HepG2 (cell line): ENCODE data around the gene FSCN2. TPM values are rescaled to one million over a fixed set of nuclear protein-coding genes. Genes with fewer than 3 reads are reported as not detected.

ENCODE experiments used
- ATAC-seq: fragments of 200-7000 bp; cut with Tn5 transposase; 3 replicates; pipeline ENCODE4 v1.9.1; 2020; ENCODE audit warnings: mild to moderate bottlenecking, moderate library complexity
- BruUV-seq: library from RNA; stranded (reverse); fragments of 400-500 nt; replicated peaks from 2 replicates; lab custom pipeline; 2021; lab: Mats Ljungman, UMichigan
- CTCF ChIA-PET: fragments of 300-600 bp; formaldehyde crosslinking; extraction: SDS; loops from one replicate; lab custom pipeline; 2021; ENCODE audit warnings: low total read pairs, inconsistent platforms, low intra/inter-chr PET ratio; lab: Yijun Ruan, JAX
- POLR2A ChIA-PET: fragments of 350-600 bp; sonication (Branson Sonifier 250); formaldehyde crosslinking; loops from one replicate; lab custom pipeline; 2020; ENCODE audit warnings: antibody characterized with exemption, inconsistent platforms; lab: Yijun Ruan, JAX
- DNase-seq: peaks from one replicate; pipeline ENCODE4 v3.0.0-alpha.2; 2015; ENCODE audit warnings: low spot score
- FAIRE-seq: peaks from 3 replicates; lab custom pipeline; 2011; peaks lifted over from hg19 to GRCh38; lab: Jason Lieb, UNC
- H2AFZ ChIP-seq: one replicate; pipeline ENCODE4 v1.6.1; 2011; ENCODE audit warnings: low read length, inconsistent platforms
- H3K27ac ChIP-seq: fragments of 300-600 bp; 3 replicates; pipeline ENCODE4 v1.8.0; 2011; ENCODE audit warnings: mixed run types, mild to moderate bottlenecking, mixed read lengths, low read length, inconsistent platforms; ENCODE audit not compliant: insufficient read depth; ENCODE audit errors: extremely low read length
- H3K27me3 ChIP-seq, 2 experiments: fragments of 200-600 bp in 1 of 2; 2 replicates in 1 of 2; 3 replicates in 1 of 2; pipeline versions ENCODE4 v1.6.0 to v1.8.0; 2011; ENCODE audit warnings: low read length in 2 of 2, mild to moderate bottlenecking in 2 of 2, moderate library complexity in 2 of 2, inconsistent platforms in 1 of 2; ENCODE audit not compliant: insufficient read depth in 2 of 2, control insufficient read depth in 1 of 2
- H3K36me3 ChIP-seq, 2 experiments: fragments of 200-600 bp in 1 of 2; replicated peaks in 1 of 2; 2 replicates in 1 of 2; 3 replicates in 1 of 2; pipeline versions ENCODE4 v1.5.1 to v1.8.0; 2011; ENCODE audit warnings: low read length in 2 of 2, inconsistent platforms in 1 of 2; ENCODE audit not compliant: insufficient read depth in 2 of 2, control insufficient read depth in 1 of 2
- H3K4me1 ChIP-seq: 2 replicates; pipeline ENCODE4 v1.5.1; 2012; ENCODE audit warnings: low read length, inconsistent platforms; ENCODE audit not compliant: insufficient read depth
- H3K4me2 ChIP-seq: 2 replicates; pipeline ENCODE4 v1.6.0; 2011; ENCODE audit warnings: low read depth, low read length, inconsistent platforms
- H3K4me3 ChIP-seq, 3 experiments: fragments of 200-600 bp in 1 of 3; sonication (generic), shearing (Covaris generic) in 1 of 3; replicated peaks in 1 of 3; 2 replicates each; pipeline ENCODE4 v1.5.1; 2011 to 2016; ENCODE audit warnings: low read length in 3 of 3, inconsistent platforms in 2 of 3, low read depth in 2 of 3, mild to moderate bottlenecking in 2 of 3, control low read depth in 1 of 3, mixed read lengths in 1 of 3; ENCODE audit not compliant: insufficient read depth in 1 of 3
- H3K79me2 ChIP-seq: one replicate; pipeline ENCODE4 v1.6.1; 2011; ENCODE audit warnings: low read length, inconsistent platforms; ENCODE audit not compliant: insufficient read depth
- H3K9ac ChIP-seq: 2 replicates; pipeline ENCODE4 v1.6.0; 2011; ENCODE audit warnings: mild to moderate bottlenecking, low read depth, low read length, inconsistent platforms; ENCODE audit not compliant: insufficient read depth
- H3K9me3 ChIP-seq: 2 replicates; pipeline ENCODE4 v1.5.1; 2012; ENCODE audit warnings: mild to moderate bottlenecking, low read length
- H4K20me1 ChIP-seq: 2 replicates; pipeline ENCODE4 v1.6.0; 2011; ENCODE audit warnings: inconsistent platforms, mild to moderate bottlenecking, low read length, moderate library complexity; ENCODE audit not compliant: insufficient read depth
- NR2C2 ChIP-seq: sonication (generic); formaldehyde crosslinking; IDR thresholded peaks from 2 replicates; pipeline ENCODE4 v1.4.0; 2020; ENCODE audit warnings: missing genetic modification reagents, mild to moderate bottlenecking, moderate library complexity, borderline replicate concordance
- ZBTB7B ChIP-seq: sonication (generic); formaldehyde crosslinking; IDR thresholded peaks from 2 replicates; pipeline ENCODE4 v1.4.0; 2020; ENCODE audit warnings: missing genetic modification reagents
- ZNF33A ChIP-seq: sonication (generic); formaldehyde crosslinking; IDR thresholded peaks from 2 replicates; pipeline ENCODE4 v1.5.1; 2020; ENCODE audit warnings: missing genetic modification reagents, mild to moderate bottlenecking, moderate library complexity, borderline replicate concordance
- ZNF432 ChIP-seq: sonication (generic); formaldehyde crosslinking; IDR thresholded peaks from 2 replicates; pipeline ENCODE4 v1.5.0; 2020; ENCODE audit warnings: missing genetic modification reagents, mild to moderate bottlenecking, borderline replicate concordance
- ZNF678 ChIP-seq: sonication (generic); formaldehyde crosslinking; IDR thresholded peaks from 2 replicates; pipeline ENCODE4 v1.4.0; 2020; ENCODE audit warnings: mild to moderate bottlenecking, missing genetic modification reagents
- WGBS: methylation state at CpG from one replicate; pipeline ENCODE4 v1.1.6; 2017; ENCODE audit warnings: low lambda C conversion rate; 5-methylcytosine and 5-hydroxymethylcytosine counted together
- in situ Hi-C: cut with HindIII; loops from 2 replicates; pipeline ENCODE4 v1.10.0; 2017; ENCODE audit warnings: low pct_unique_long_range_greater_than_20kb; ENCODE audit not compliant: extremely low pct_ligation_motif_present
- intact Hi-C: fragments of 100-400 bp; cut with micrococcal nuclease; formaldehyde crosslinking; loops from one replicate; pipeline ENCODE4 v1.10.0; 2022; ENCODE audit not compliant: unreplicated experiment
- polyA plus RNA-seq, 8 experiments: library from polyadenylated mRNA; depleted of rRNA in 3 of 8; stranded (reverse) in 7 of 8; unstranded in 1 of 8; fragments of >200 nt; fragmentation: Illumina TruSeq in 4 of 8; extraction: Trizol in 4 of 8; gene quantifications; 2 replicates each; pipeline versions ENCODE4 v1.2.1 to v1.2.3, GENCODE V29; 2011 to 2016; ENCODE audit warnings: low read depth in 4 of 8, missing spikeins in 1 of 8, mixed read lengths in 1 of 8; ENCODE audit not compliant: insufficient read depth in 1 of 8
- total RNA-seq, 5 experiments: library from RNA; depleted of rRNA; stranded (reverse); fragments of >200 nt; fragmentation: Illumina TruSeq; extraction: Trizol; gene quantifications; 2 replicates each; pipeline ENCODE4 v1.2.3, GENCODE V29; 2016; ENCODE audit warnings: low read depth in 1 of 5
- TF ChIP-seq, protein P1 (sequence below): sonication (generic); formaldehyde crosslinking; IDR thresholded peaks from 2 replicates; pipeline ENCODE4 v1.9.0; 2021; ENCODE audit warnings: mild to moderate bottlenecking, missing genetic modification reagents
- TF ChIP-seq, protein P2 (sequence below): sonication (generic); formaldehyde crosslinking; IDR thresholded peaks from 2 replicates; pipeline ENCODE4 v1.5.1; 2020; ENCODE audit warnings: mild to moderate bottlenecking, missing genetic modification reagents
- TF ChIP-seq, protein P3 (sequence below): sonication (generic); formaldehyde crosslinking; IDR thresholded peaks from 2 replicates; pipeline ENCODE4 v1.9.0; 2021; ENCODE audit warnings: missing genetic modification reagents, borderline replicate concordance
- TF ChIP-seq, protein P4 (sequence below): conservative IDR thresholded peaks from 2 replicates; pipeline ENCODE4 v1.6.1; 2018; ENCODE audit warnings: missing genetic modification reagents

The FSCN2 gene
- total and polyA plus RNA-seq, 2 of the 13 experiments (the other 11 are each of a cell fraction or from before 2014, with no cell fraction given): 0.09 TPM; not detected in 1

- no peak for FAIRE-seq
- H3K27me3 ChIP-seq: peaks cover 3 to 32% of the 10 kb centered on the region in 2 experiments; a peak in 4 of 5 replicates
- no peak overlapping the region for H3K9ac ChIP-seq
- no peaks in the 10 kb centered on the region for H4K20me1 ChIP-seq
- H3K4me1 ChIP-seq: peaks cover 69% of the 10 kb centered on the region
- H3K36me3 ChIP-seq: no peaks in the 10 kb centered on the region
- no peak overlapping the region for H3K4me3 ChIP-seq
- H2AFZ ChIP-seq: no peak overlapping the region
- no peaks in the 10 kb centered on the region for H3K9me3 ChIP-seq
- ChIA-PET POLR2A (no interaction called here), CTCF (no interaction called here)
- DNase-seq: no peak
- H3K27ac ChIP-seq: no peak overlapping the region
- H3K4me2 ChIP-seq: 0 out of 2 replicates have a peak overlapping the region, but pooled peaks have one; percentile 4
- intact Hi-C loops (no loop called here), in situ Hi-C loops (no loop called here)
- WGBS: 62% methylated on average over 17 of the region's 17 CpGs
- no TSS peak for BruUV-seq
- no peak for ATAC-seq
- no peaks in the 10 kb centered on the region for H3K79me2 ChIP-seq
- TF ChIP-seq NR2C2 (CRISPR knock-in tag): no peak
- TF ChIP-seq, protein P1, sequence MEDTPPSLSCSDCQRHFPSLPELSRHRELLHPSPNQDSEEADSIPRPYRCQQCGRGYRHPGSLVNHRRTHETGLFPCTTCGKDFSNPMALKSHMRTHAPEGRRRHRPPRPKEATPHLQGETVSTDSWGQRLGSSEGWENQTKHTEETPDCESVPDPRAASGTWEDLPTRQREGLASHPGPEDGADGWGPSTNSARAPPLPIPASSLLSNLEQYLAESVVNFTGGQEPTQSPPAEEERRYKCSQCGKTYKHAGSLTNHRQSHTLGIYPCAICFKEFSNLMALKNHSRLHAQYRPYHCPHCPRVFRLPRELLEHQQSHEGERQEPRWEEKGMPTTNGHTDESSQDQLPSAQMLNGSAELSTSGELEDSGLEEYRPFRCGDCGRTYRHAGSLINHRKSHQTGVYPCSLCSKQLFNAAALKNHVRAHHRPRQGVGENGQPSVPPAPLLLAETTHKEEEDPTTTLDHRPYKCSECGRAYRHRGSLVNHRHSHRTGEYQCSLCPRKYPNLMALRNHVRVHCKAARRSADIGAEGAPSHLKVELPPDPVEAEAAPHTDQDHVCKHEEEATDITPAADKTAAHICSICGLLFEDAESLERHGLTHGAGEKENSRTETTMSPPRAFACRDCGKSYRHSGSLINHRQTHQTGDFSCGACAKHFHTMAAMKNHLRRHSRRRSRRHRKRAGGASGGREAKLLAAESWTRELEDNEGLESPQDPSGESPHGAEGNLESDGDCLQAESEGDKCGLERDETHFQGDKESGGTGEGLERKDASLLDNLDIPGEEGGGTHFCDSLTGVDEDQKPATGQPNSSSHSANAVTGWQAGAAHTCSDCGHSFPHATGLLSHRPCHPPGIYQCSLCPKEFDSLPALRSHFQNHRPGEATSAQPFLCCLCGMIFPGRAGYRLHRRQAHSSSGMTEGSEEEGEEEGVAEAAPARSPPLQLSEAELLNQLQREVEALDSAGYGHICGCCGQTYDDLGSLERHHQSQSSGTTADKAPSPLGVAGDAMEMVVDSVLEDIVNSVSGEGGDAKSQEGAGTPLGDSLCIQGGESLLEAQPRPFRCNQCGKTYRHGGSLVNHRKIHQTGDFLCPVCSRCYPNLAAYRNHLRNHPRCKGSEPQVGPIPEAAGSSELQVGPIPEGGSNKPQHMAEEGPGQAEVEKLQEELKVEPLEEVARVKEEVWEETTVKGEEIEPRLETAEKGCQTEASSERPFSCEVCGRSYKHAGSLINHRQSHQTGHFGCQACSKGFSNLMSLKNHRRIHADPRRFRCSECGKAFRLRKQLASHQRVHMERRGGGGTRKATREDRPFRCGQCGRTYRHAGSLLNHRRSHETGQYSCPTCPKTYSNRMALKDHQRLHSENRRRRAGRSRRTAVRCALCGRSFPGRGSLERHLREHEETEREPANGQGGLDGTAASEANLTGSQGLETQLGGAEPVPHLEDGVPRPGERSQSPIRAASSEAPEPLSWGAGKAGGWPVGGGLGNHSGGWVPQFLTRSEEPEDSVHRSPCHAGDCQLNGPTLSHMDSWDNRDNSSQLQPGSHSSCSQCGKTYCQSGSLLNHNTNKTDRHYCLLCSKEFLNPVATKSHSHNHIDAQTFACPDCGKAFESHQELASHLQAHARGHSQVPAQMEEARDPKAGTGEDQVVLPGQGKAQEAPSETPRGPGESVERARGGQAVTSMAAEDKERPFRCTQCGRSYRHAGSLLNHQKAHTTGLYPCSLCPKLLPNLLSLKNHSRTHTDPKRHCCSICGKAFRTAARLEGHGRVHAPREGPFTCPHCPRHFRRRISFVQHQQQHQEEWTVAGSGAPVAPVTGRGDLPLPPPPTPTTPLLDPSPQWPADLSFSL (CRISPR knock-in tag): no peak
- TF ChIP-seq, protein P2, sequence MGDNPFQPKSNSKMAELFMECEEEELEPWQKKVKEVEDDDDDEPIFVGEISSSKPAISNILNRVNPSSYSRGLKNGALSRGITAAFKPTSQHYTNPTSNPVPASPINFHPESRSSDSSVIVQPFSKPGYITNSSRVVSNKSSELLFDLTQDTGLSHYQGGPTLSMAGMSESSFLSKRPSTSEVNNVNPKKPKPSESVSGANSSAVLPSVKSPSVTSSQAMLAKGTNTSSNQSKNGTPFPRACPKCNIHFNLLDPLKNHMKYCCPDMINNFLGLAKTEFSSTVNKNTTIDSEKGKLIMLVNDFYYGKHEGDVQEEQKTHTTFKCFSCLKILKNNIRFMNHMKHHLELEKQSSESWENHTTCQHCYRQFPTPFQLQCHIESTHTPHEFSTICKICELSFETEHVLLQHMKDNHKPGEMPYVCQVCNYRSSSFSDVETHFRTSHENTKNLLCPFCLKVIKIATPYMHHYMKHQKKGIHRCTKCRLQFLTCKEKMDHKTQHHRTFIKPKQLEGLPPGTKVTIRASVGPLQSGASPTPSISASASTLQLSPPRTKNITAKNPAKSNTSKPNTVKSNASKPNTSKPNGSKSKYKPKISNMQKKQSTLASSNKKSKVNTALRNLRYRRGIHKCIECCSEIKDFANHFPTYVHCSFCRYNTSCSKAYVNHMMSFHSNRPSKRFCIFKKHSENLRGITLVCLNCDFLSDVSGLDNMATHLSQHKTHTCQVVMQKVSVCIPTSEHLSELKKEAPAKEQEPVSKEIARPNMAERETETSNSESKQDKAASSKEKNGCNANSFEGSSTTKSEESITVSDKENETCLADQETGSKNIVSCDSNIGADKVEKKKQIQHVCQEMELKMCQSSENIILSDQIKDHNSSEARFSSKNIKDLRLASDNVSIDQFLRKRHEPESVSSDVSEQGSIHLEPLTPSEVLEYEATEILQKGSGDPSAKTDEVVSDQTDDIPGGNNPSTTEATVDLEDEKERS (CRISPR knock-in tag): no peak
- TF ChIP-seq, protein P3, sequence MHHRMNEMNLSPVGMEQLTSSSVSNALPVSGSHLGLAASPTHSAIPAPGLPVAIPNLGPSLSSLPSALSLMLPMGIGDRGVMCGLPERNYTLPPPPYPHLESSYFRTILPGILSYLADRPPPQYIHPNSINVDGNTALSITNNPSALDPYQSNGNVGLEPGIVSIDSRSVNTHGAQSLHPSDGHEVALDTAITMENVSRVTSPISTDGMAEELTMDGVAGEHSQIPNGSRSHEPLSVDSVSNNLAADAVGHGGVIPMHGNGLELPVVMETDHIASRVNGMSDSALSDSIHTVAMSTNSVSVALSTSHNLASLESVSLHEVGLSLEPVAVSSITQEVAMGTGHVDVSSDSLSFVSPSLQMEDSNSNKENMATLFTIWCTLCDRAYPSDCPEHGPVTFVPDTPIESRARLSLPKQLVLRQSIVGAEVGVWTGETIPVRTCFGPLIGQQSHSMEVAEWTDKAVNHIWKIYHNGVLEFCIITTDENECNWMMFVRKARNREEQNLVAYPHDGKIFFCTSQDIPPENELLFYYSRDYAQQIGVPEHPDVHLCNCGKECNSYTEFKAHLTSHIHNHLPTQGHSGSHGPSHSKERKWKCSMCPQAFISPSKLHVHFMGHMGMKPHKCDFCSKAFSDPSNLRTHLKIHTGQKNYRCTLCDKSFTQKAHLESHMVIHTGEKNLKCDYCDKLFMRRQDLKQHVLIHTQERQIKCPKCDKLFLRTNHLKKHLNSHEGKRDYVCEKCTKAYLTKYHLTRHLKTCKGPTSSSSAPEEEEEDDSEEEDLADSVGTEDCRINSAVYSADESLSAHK (CRISPR knock-in tag): no peak
- TF ChIP-seq ZBTB7B (CRISPR knock-in tag): no peak
- TF ChIP-seq, protein P4, sequence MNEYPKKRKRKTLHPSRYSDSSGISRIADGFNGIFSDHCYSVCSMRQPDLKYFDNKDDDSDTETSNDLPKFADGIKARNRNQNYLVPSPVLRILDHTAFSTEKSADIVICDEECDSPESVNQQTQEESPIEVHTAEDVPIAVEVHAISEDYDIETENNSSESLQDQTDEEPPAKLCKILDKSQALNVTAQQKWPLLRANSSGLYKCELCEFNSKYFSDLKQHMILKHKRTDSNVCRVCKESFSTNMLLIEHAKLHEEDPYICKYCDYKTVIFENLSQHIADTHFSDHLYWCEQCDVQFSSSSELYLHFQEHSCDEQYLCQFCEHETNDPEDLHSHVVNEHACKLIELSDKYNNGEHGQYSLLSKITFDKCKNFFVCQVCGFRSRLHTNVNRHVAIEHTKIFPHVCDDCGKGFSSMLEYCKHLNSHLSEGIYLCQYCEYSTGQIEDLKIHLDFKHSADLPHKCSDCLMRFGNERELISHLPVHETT: no peak
- TF ChIP-seq ZNF33A (CRISPR knock-in tag): no peak
- TF ChIP-seq ZNF432 (CRISPR knock-in tag): no peak
- TF ChIP-seq ZNF678 (CRISPR knock-in tag): no peak
Observed at GRCh38 chr17:81486199-81486810, 41.9 kb upstream of the FSCN2 start.
